ENCODE results near the gene VIT.
"Not testable (repeated sequence)": the region's sequence is repeated elsewhere in the genome, so short reads cannot be mapped to it uniquely, and the experiment has no call there.

DNA sequence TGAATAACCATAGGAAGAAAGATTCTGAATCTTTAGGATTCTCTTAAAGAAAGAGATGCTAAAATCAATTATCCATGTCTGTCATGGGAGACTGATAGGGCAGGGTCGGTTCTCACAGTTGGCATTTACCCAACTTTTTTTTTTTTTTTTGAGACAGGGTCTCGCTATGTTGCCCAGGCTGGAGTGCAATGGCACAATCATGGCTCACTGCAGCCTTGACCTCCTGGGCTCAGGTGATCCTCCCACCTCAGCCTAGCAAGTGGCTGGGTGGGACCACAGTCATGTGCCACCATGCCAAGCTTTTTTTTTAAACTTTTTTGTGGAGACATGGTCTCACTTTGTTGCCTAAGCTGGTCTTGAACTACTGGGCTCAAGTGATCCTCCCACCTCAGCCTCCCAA is 128.2 kb downstream of the VIT start:
- TF ChIP-seq, protein P1, sequence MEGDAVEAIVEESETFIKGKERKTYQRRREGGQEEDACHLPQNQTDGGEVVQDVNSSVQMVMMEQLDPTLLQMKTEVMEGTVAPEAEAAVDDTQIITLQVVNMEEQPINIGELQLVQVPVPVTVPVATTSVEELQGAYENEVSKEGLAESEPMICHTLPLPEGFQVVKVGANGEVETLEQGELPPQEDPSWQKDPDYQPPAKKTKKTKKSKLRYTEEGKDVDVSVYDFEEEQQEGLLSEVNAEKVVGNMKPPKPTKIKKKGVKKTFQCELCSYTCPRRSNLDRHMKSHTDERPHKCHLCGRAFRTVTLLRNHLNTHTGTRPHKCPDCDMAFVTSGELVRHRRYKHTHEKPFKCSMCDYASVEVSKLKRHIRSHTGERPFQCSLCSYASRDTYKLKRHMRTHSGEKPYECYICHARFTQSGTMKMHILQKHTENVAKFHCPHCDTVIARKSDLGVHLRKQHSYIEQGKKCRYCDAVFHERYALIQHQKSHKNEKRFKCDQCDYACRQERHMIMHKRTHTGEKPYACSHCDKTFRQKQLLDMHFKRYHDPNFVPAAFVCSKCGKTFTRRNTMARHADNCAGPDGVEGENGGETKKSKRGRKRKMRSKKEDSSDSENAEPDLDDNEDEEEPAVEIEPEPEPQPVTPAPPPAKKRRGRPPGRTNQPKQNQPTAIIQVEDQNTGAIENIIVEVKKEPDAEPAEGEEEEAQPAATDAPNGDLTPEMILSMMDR (conservative IDR thresholded peaks at IDR 0.05), result not testable (repeated sequence)
- not testable (repeated sequence) for TF ChIP-seq EZH2 (IDR thresholded peaks at IDR 0.05; ENCODE audit: low read depth)
